Coronary artery (tissue), 2 donors: ENCODE data around the gene KLF7.

Experiments
- DNase-seq: peaks from one replicate; pipeline ENCODE4 v3.0.0-alpha.2; 2017; ENCODE audit warnings: low spot score
- H3K27ac ChIP-seq, 2 donors: fragments of 200-600 bp; sonication (generic); one replicate each; pipeline ENCODE4 v1.5.1; 2016 to 2019
- H3K4me3 ChIP-seq: fragments of 200-600 bp; sonication (generic); 2 replicates; pipeline ENCODE4 v1.5.1; 2016; ENCODE audit warnings: mild to moderate bottlenecking, moderate library complexity
- CTCF ChIP-seq: fragments of 200-600 bp; sonication (generic); IDR thresholded peaks from one replicate; pipeline ENCODE4 v1.5.1; 2019; ENCODE audit warnings: antibody characterized with exemption

KLF7 gene

GRCh38 chr2:207097278-207097677 is 68.5 kb downstream of the KLF7 start:
- no peak for TF ChIP-seq CTCF
- no peak for DNase-seq
- Histone ChIP-seq H3K4me3 (no peak overlapping the region), H3K27ac (no peak overlapping the region)

GRCh38 chr2:207095963-207096362 is 69.8 kb downstream of the KLF7 start:
- no peak overlapping the region for H3K27ac ChIP-seq

GRCh38 chr2:207093234-207093633 is 72.5 kb downstream of the KLF7 start:
- no peak overlapping the region for H3K4me3 ChIP-seq
- TF ChIP-seq CTCF: no peak
- H3K27ac ChIP-seq: no peak overlapping the region
- DNase-seq: no peak

More at GRCh38 chr2:207095963-207096362, 69.8 kb downstream of the KLF7 start:
- DNase-seq: no peak
- H3K4me3 ChIP-seq: no peak overlapping the region
- TF ChIP-seq CTCF: no peak

- no peak overlapping the region for H3K4me3 ChIP-seq
- no peak for TF ChIP-seq CTCF
- H3K27ac ChIP-seq: no peak overlapping the region
- DNase-seq: no peak
Measured at GRCh38 chr2:207092818-207093217, 72.9 kb downstream of the KLF7 start.

- DNase-seq: no peak
- no peak overlapping the region for H3K4me3 ChIP-seq
- TF ChIP-seq CTCF: no peak
- H3K27ac ChIP-seq: no peak overlapping the region
Measured at GRCh38 chr2:207091928-207092327, 73.8 kb downstream of the KLF7 start.

- no peak for DNase-seq
- Histone ChIP-seq H3K27ac (no peak overlapping the region), H3K4me3 (no peak overlapping the region)
- no peak for TF ChIP-seq CTCF
Measured at GRCh38 chr2:207091176-207091575, 74.6 kb downstream of the KLF7 start.

- H3K4me3 ChIP-seq: no peak overlapping the region
- no peak for TF ChIP-seq CTCF
- DNase-seq: no peak
- no peak overlapping the region for H3K27ac ChIP-seq
Measured at GRCh38 chr2:207090389-207090788, 75.4 kb downstream of the KLF7 start.
